GM10266 (cell line): ENCODE results near the gene ACTR1A.

Source experiments
- DNase-seq: peaks from one replicate; pipeline ENCODE4 v3.0.0; 2012; ENCODE audit errors: extremely low spot score
- TF ChIP-seq, protein P1 (sequence below): IDR thresholded peaks from 2 replicates; pipeline ENCODE4 v1.5.1; 2012; ENCODE audit warnings: mild to moderate bottlenecking, low read depth; ENCODE audit not compliant: control insufficient read depth, insufficient read depth; ENCODE audit errors: missing control alignments

ACTR1A gene

DNA sequence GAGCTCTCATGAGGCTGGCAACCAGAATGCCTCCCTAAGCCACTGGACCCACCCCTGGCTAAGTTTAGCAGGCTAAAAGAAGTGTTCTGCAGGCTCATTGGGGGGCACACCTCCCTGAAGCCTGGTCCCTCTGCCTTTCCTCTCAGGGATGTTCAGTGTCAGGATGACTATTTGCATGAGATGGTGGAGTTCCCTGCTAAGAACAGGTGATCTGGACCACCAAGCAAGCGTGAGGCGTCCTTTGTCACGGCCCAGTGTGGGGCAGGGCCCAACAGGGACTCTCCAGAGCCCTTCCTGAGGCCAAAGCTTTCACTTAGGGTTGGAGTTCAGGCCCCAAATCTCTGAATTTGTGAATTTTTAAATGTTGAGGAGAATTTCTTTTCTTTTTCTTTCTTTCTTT, 13.2 kb upstream of the ACTR1A start:
- TF ChIP-seq, protein P1, sequence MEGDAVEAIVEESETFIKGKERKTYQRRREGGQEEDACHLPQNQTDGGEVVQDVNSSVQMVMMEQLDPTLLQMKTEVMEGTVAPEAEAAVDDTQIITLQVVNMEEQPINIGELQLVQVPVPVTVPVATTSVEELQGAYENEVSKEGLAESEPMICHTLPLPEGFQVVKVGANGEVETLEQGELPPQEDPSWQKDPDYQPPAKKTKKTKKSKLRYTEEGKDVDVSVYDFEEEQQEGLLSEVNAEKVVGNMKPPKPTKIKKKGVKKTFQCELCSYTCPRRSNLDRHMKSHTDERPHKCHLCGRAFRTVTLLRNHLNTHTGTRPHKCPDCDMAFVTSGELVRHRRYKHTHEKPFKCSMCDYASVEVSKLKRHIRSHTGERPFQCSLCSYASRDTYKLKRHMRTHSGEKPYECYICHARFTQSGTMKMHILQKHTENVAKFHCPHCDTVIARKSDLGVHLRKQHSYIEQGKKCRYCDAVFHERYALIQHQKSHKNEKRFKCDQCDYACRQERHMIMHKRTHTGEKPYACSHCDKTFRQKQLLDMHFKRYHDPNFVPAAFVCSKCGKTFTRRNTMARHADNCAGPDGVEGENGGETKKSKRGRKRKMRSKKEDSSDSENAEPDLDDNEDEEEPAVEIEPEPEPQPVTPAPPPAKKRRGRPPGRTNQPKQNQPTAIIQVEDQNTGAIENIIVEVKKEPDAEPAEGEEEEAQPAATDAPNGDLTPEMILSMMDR = no peak
- no peak for DNase-seq

DNA sequence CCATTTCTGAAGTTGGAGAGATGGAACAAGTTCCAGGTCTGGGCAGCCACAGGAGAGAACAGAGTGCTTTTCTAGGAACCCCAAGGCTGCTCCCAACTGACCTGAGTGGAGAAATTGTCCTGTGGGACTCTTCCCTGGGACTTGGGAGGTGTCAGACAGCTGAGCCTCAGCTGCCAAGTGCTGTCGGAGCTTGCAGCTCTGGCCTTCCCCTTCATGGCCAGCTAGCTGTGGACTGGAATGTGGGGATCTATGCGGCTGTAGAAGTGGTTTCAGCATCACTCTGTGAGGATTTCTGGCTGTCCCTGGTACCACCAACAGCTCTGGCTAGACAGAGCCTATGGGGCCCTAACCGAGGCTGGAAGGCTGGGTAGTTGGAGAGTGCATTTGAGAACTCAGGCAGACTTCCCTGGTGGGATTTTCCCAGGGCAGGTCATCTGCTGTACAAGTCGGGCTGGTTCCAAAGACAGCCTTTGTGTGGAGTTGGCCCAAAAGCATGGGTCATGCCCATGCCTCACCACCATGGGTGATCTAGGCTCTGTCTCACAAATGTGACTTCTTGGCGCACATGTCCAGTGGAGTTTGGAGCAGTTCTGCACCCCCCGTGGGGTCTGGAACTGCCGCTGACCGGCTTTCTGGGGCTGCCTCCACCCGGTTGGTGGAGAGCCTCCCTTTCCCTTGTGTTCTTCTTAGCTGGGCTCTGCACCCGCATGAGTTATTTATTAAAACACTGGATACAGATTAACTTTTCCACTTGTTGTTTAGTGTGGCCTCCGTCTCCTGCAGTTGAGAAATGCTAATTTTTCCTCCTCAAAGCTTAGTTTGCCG, 12.2 kb upstream of the ACTR1A start:
- no peak for DNase-seq
- TF ChIP-seq, protein P1 = no peak

GRCh38 chr10:102511583-102512274, 9.2 kb upstream of the ACTR1A start:
- TF ChIP-seq, protein P1 = no peak

DNA sequence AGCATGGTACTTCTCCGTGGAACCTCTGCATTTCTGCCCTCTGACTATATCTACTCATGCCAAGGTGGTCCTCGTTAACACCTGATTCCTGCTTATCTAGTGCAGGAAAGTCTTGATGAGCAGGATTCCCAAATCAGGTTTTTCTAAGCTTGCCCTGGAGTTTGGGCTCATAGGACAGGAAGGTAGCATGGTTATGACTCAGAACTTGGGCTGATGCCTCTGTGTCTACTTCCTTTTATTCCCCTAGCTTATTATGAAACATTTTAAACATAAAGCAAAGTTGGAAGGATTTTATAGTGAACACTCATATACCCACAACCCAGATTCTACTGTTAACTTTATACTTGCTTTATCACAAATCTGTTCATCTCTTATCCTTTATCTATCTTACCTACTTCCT, 6.9 kb upstream of the ACTR1A start:
- TF ChIP-seq, protein P1 = no peak
- DNase-seq = no peak

More at GRCh38 chr10:102511583-102512274, 9.2 kb upstream of the ACTR1A start:
- DNase-seq = peak; percentile 51

- DNase-seq = no peak
- TF ChIP-seq, protein P1 = no peak
Measured at GRCh38 chr10:102508506-102508905, 6.0 kb upstream of the ACTR1A start.

DNA sequence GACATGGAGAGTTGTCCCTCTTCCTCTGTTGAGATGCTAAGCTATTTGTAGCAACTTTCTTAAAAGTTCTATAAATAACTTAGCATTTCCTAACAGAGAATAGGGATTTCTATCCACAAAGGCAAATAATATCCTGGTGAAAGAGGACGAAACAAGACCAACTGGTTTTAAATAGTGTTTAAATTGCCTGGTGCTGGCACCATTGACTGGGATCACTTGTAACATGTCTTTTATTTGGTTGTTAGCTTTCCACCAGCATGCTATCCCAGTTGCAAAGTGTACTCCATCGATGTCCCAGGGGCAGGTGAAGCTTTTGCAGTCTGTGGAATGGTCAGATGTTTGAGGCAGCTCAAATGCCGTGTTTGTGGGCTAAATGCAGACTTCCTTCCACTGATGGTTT, 5.0 kb upstream of the ACTR1A start:
- TF ChIP-seq, protein P1 = no peak
- DNase-seq = no peak
